DMS 273 (cell line): Measurements from ENCODE around the gene PLPPR1.
"Not testable (repeated sequence)": the region's sequence is repeated elsewhere in the genome, so short reads cannot be mapped to it uniquely, and the experiment has no call there.

Experiments used
- DNase-seq: peaks from one replicate; lab custom pipeline; 2025; ENCODE audit not compliant: unreplicated experiment; lab: John Stamatoyannopoulos, UW

The PLPPR1 gene

DNA sequence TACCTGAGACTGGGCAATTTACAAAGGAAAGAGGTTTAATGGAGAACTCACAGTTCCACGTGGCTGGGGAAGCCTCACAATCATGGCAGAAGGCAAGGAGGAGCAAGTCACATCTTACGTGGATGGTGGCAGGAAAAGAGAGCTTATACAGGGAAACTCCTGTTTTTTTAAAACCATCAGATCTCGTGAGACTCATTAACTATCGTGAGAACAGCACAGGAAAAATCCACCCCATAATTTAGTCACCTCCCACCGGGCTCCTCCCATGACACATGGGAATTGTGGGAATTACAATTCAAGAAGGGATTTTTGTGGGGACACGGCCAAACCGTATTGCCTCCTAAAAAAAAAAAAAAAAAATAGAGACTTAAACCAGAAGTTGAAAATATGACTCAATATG, 11.1 kb downstream of the PLPPR1 start:
- DNase-seq: not testable (repeated sequence)

GRCh38 chr9:101047848-101048397, 19.4 kb downstream of the PLPPR1 start:
- peak; percentile 33 for DNase-seq

DNA sequence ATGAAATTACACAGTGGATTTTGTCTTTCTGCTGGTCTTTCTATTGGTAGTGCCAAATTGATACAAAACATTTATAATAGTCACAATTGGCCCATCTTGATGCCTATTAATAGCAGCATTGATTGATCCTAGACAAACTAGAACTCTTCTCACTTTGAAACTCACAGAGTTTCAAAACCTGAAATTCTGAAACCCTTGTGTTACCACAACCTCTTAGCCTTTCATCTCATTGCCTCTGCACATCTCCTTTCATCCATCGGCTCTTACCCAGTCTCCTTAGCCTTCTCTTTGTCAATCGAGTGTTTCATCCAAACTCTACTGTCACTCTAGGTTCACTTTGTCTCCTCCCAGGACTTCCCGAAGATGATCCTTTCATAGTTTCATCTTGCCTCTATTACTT, 22.1 kb downstream of the PLPPR1 start:
- DNase-seq: no peak

DNA sequence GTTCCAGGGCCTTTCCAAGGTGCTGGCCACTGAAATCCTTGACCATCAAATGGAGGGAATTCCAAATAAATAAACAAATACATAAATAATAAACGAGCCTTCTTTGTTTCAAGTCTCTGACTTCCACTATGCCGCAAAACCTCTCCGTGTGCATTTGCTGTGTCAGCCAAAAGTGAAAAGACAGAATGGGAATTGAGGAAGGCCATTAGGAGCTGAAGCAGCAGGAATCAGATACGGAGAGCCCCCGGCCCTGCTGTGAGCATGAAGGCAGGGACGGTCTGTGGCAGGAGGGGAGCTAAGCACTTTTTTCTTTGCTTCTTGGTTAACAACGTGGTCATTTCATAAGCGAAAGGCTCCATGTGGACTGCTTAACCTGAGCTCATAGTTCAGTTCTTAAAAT, 26.1 kb downstream of the PLPPR1 start:
- no peak for DNase-seq

DNA sequence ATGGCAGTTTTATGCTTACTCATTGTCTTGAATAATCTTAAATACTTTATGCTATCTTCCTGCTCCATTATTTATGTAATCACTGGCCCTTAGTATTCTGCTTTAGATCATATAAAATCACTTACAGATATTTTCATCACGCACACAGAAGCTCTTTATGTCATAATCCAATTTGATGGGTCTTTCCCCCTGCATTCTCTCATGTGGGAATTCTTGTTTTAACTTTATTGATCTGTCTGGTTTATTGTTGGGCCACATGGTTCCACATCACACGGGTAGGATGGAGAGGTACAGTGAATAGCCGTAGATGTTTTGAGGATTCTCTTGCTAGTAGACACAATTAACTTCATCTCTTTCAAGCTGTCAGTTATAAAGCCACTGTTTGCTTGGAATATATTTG, 27.0 kb downstream of the PLPPR1 start:
- DNase-seq: no peak

DNA sequence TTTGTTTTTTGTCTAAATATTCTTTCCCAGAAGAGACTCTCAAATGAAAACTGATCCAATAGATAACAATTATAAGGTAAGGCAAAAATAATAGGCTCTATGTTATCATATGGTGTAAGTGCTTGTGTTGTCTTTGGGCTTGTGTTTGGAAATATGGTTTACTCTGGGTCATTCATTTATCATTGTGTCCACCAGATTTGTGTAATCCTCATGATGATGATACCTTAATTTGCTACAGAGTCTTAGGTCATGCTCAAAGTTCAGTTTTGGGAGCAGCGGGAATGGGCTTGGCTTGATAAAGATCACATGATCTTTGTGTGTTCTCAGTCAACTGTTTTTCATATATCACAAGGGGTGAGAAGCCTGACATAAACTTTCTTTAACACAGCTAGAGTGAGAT, 34.2 kb downstream of the PLPPR1 start:
- DNase-seq: no peak

DNA sequence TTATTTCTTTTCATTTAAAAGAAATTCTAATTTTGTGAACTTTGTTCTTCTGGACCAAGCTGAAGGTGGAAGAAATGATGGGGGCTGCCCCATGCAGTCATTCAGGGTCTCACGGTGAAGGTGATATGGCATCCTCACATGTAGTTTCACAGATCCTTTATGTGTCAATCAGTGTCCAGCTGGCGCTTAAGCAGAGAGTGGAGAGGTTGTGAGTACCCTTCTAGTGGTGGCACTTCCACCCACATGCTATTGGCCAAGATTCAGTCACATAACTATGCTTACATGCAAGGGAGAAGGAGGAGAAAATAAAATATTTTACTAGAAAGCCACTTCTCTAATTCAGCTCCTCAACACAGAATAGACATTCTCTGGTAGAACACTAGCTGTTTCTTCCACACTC, 34.7 kb downstream of the PLPPR1 start:
- DNase-seq: no peak

- no peak for DNase-seq
Observed at GRCh38 chr9:101064206-101064605, 35.7 kb downstream of the PLPPR1 start.

- DNase-seq: no peak
Observed at GRCh38 chr9:101065930-101066329, 37.4 kb downstream of the PLPPR1 start.

GRCh38 chr9:101068696-101069095, 40.2 kb downstream of the PLPPR1 start:
- DNase-seq: no peak

GRCh38 chr9:101072259-101072658, 43.7 kb downstream of the PLPPR1 start:
- DNase-seq: no peak

GRCh38 chr9:101073122-101073521, 44.6 kb downstream of the PLPPR1 start:
- peak; percentile 54 for DNase-seq

- DNase-seq: no peak
Observed at GRCh38 chr9:101081641-101082040, 53.1 kb downstream of the PLPPR1 start.

GRCh38 chr9:101083448-101084202, 55.1 kb downstream of the PLPPR1 start:
- DNase-seq: no peak

DNA sequence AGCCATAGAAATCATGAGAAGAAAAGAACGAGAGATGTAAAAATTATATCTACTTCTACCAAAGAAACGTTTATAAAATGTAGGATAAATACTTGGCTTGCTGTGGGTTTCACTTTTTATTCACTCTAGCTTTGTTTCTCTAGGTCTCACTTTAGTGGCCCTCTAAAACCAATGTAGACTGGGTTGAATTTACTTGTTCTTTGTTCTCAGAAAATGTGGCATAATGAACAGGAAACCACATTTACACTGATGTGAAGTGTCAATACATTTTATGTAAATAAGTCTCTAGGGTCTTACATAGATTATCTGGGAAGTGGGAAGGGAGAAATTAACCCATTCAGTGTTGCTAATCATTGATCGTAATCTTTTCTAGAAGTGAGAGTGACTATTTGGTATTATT, 58.9 kb downstream of the PLPPR1 start:
- no peak for DNase-seq

DNA sequence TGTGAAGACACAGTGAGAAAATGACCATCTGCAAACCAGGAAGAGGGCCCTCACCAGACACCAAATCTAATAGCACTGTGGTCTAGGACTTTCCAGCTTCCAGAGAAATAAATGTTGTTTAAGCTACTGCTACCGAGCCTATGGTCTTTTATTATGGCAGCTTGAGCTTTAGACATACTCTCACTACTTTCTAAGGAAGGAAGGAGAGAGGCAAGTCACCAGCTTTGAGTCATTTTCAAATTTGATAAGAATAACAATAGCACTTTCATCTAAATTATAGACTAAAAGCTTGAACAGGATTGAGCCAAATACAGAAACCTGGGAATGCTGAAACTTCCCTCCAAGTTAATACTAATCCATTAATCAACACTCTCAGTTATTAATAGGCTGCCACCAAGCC, 64.4 kb downstream of the PLPPR1 start:
- no peak for DNase-seq

DNA sequence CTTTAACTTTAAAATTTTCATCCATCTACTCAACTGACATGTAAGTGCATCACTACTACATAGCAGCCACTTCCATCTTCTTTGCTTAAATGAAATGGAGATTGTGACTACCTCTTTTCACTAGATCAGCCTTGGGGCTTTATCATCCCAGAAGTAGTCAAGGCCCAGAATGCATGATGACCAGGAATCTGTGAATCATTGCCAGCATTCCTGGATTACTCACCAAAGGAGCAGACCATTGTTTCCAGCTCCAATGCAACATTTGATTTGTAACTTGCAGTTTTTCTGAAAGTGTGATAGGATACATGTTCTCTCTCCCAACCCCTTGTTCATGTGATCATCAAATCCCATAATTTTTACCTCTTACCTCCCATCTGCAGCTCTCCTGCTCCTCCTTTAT, 65.1 kb downstream of the PLPPR1 start:
- DNase-seq: no peak

- DNase-seq: peak; percentile 5
Observed at GRCh38 chr9:101094686-101095085, 66.2 kb downstream of the PLPPR1 start.

GRCh38 chr9:101097210-101097609, 68.7 kb downstream of the PLPPR1 start:
- no peak for DNase-seq

DNA sequence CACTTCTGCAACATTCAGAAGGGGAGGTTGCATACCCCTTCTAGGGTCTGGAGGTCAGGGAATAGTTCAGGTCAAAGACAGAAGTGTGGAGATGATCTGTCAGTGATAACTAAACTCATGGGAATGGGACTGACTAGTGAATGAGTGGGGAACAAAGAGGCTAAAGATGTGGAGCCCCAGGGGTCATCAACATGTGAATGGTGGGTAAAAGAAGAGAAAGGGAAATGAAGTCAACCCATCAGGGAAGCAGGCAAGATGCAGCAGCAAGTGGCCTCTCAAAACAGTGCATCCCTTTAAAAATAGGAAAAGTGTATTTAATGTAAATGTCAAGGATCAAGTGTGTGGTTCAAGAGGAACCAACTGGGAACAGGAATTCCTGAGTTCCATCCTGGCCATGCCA, 69.9 kb downstream of the PLPPR1 start:
- DNase-seq: no peak

GRCh38 chr9:101114317-101114716, 85.8 kb downstream of the PLPPR1 start:
- no peak for DNase-seq

- no peak for DNase-seq
Observed at GRCh38 chr9:101115102-101115501, 86.6 kb downstream of the PLPPR1 start.

GRCh38 chr9:101117161-101117560, 88.6 kb downstream of the PLPPR1 start:
- DNase-seq: no peak
